ENCODE results near the gene GAS7. TPM values are rescaled to one million over a fixed set of nuclear protein-coding genes. Genes with fewer than 3 reads are reported as not detected.

GAS7 gene
- total RNA-seq, 2 experiments from 2014 or later = 0.76 to 1.2 TPM

GRCh38 chr17:10055262-10055975, 143.0 kb downstream of the GAS7 start:
- no peak overlapping the region for H3K4me3 Mint-ChIP-seq
- no peaks in the 10 kb centered on the region for H3K27me3 Mint-ChIP-seq
- peaks cover 9% of the 10 kb centered on the region for H3K4me1 Mint-ChIP-seq
- H3K9me3 Mint-ChIP-seq = no peaks in the 10 kb centered on the region
- H3K36me3 Mint-ChIP-seq = no peaks in the 10 kb centered on the region
- no peak for DNase-seq
- H3K27ac Mint-ChIP-seq = no peak overlapping the region

- no peaks in the 10 kb centered on the region for H3K36me3 Mint-ChIP-seq
- no peak for DNase-seq
- H3K4me1 Mint-ChIP-seq = peaks cover 9% of the 10 kb centered on the region
- H3K9me3 Mint-ChIP-seq = no peaks in the 10 kb centered on the region
- H3K4me3 Mint-ChIP-seq = no peak overlapping the region
- no peak overlapping the region for H3K27ac Mint-ChIP-seq
- H3K27me3 Mint-ChIP-seq = no peaks in the 10 kb centered on the region
These were observed 144.4 kb downstream of the GAS7 start for GRCh38 chr17:10053782-10054540.

GRCh38 chr17:10052106-10052813, 146.1 kb downstream of the GAS7 start:
- Mint-ChIP-seq H3K4me3 (no peak overlapping the region), H3K27me3 (no peaks in the 10 kb centered on the region), H3K36me3 (no peaks in the 10 kb centered on the region), H3K27ac (no peak overlapping the region), H3K9me3 (no peaks in the 10 kb centered on the region), H3K4me1 (peaks cover 9% of the 10 kb centered on the region)
- no peak for DNase-seq

GRCh38 chr17:10051112-10051511, 147.3 kb downstream of the GAS7 start:
- Mint-ChIP-seq H3K4me3 (no peak overlapping the region), H3K36me3 (no peaks in the 10 kb centered on the region), H3K27me3 (no peaks in the 10 kb centered on the region), H3K4me1 (peaks cover 12% of the 10 kb centered on the region), H3K27ac (no peak overlapping the region), H3K9me3 (no peaks in the 10 kb centered on the region)
- no peak for DNase-seq

- Mint-ChIP-seq H3K4me3 (no peak overlapping the region), H3K9me3 (no peaks in the 10 kb centered on the region), H3K27me3 (no peaks in the 10 kb centered on the region), H3K27ac (no peak overlapping the region), H3K4me1 (peaks cover 13% of the 10 kb centered on the region), H3K36me3 (no peaks in the 10 kb centered on the region)
- DNase-seq = no peak
These were observed 147.8 kb downstream of the GAS7 start for GRCh38 chr17:10050597-10051101.

GRCh38 chr17:10048629-10049350, 149.6 kb downstream of the GAS7 start:
- Mint-ChIP-seq H3K4me1 (peaks cover 13% of the 10 kb centered on the region), H3K9me3 (no peaks in the 10 kb centered on the region), H3K4me3 (no peak overlapping the region), H3K36me3 (no peaks in the 10 kb centered on the region), H3K27ac (no peak overlapping the region), H3K27me3 (no peaks in the 10 kb centered on the region)
- no peak for DNase-seq

GRCh38 chr17:10046786-10047785, 151.3 kb downstream of the GAS7 start:
- Mint-ChIP-seq H3K36me3 (no peaks in the 10 kb centered on the region), H3K4me3 (no peak overlapping the region), H3K4me1 (peaks cover 12% of the 10 kb centered on the region), H3K9me3 (no peaks in the 10 kb centered on the region), H3K27me3 (no peaks in the 10 kb centered on the region), H3K27ac (no peak overlapping the region)
- no peak for DNase-seq

GRCh38 chr17:10045871-10046658, 152.3 kb downstream of the GAS7 start:
- H3K4me3 Mint-ChIP-seq = no peak overlapping the region
- no peak overlapping the region for H3K27ac Mint-ChIP-seq
- H3K27me3 Mint-ChIP-seq = no peaks in the 10 kb centered on the region
- no peaks in the 10 kb centered on the region for H3K36me3 Mint-ChIP-seq
- no peaks in the 10 kb centered on the region for H3K9me3 Mint-ChIP-seq
- DNase-seq = no peak
- H3K4me1 Mint-ChIP-seq = peaks cover 11% of the 10 kb centered on the region

GRCh38 chr17:10042589-10043244, 155.7 kb downstream of the GAS7 start:
- Mint-ChIP-seq H3K27me3 (no peaks in the 10 kb centered on the region), H3K36me3 (no peaks in the 10 kb centered on the region), H3K4me1 (peaks cover 16% of the 10 kb centered on the region), H3K27ac (no peak overlapping the region), H3K9me3 (no peaks in the 10 kb centered on the region), H3K4me3 (no peak overlapping the region)
- no peak for DNase-seq

- Mint-ChIP-seq H3K9me3 (no peaks in the 10 kb centered on the region), H3K27me3 (no peaks in the 10 kb centered on the region), H3K36me3 (no peaks in the 10 kb centered on the region), H3K4me1 (peaks cover 15% of the 10 kb centered on the region), H3K27ac (no peak overlapping the region), H3K4me3 (no peak overlapping the region)
- no peak for DNase-seq
These were observed 156.4 kb downstream of the GAS7 start for GRCh38 chr17:10041916-10042588.

GRCh38 chr17:10041287-10041612, 157.2 kb downstream of the GAS7 start:
- Mint-ChIP-seq H3K27ac (no peak overlapping the region), H3K27me3 (no peaks in the 10 kb centered on the region), H3K9me3 (no peaks in the 10 kb centered on the region), H3K36me3 (no peaks in the 10 kb centered on the region), H3K4me1 (peaks cover 13% of the 10 kb centered on the region), H3K4me3 (no peak overlapping the region)
- no peak for DNase-seq

GRCh38 chr17:10036511-10037061, 161.8 kb downstream of the GAS7 start:
- no peak overlapping the region for H3K4me3 Mint-ChIP-seq
- H3K9me3 Mint-ChIP-seq = no peaks in the 10 kb centered on the region
- no peak overlapping the region for H3K27ac Mint-ChIP-seq

More at GRCh38 chr17:10036511-10037061, 161.8 kb downstream of the GAS7 start:
- H3K4me1 Mint-ChIP-seq = peaks cover 10% of the 10 kb centered on the region
- H3K36me3 Mint-ChIP-seq = no peaks in the 10 kb centered on the region
- no peak for DNase-seq
- H3K27me3 Mint-ChIP-seq = no peaks in the 10 kb centered on the region
